ENCODE measurements around the gene HEPACAM. TPM values are rescaled to one million over a fixed set of nuclear protein-coding genes. Genes with fewer than 3 reads are reported as not detected.

Gene HEPACAM
- total and polyA plus RNA-seq, 7 donors: 0.27 to 5.5 (median 0.52) TPM; not detected in 2

- DNase-seq: no peak
- intact Hi-C loops (cut with DNase I): no loop called here
- H3K4me1 ChIP-seq: no peaks in the 10 kb centered on the region
- TF ChIP-seq POLR2AphosphoS5 (IDR thresholded peaks at IDR 0.05): no peak
- TF ChIP-seq POLR2A (IDR thresholded peaks at IDR 0.05): no peak
- no peak for TF ChIP-seq CTCF (IDR thresholded peaks at IDR 0.05)
- TF ChIP-seq EP300 (IDR thresholded peaks at IDR 0.05): no peak
- no peaks in the 10 kb centered on the region for H3K36me3 ChIP-seq
- H3K27me3 ChIP-seq: peaks cover 0 to 4% (median 3%) of the 10 kb centered on the region in 3 donors
- no peaks in the 10 kb centered on the region for H3K9me3 ChIP-seq
- H3K27ac ChIP-seq: no peak overlapping the region
- no peak overlapping the region for H3K4me3 ChIP-seq
- 64 to 80% methylated on average over 3 of the region's 3 CpGs for WGBS, 2 donors
Measured at GRCh38 chr11:124937336-124937935, 1.6 kb upstream of the HEPACAM start.

GRCh38 chr11:124934862-124935547 lies 842 bp downstream of the HEPACAM start:
- no peak for TF ChIP-seq POLR2AphosphoS5 (IDR thresholded peaks at IDR 0.05)
- no peak for TF ChIP-seq POLR2A (IDR thresholded peaks at IDR 0.05)
- H3K9me3 ChIP-seq: no peaks in the 10 kb centered on the region
- intact Hi-C loops (cut with DNase I): no loop called here
- peaks cover 0 to 4% (median 3%) of the 10 kb centered on the region in 3 donors for H3K27me3 ChIP-seq
- no peaks in the 10 kb centered on the region for H3K36me3 ChIP-seq
- no peak for DNase-seq
- H3K27ac ChIP-seq: no peak overlapping the region
- no peaks in the 10 kb centered on the region for H3K4me1 ChIP-seq
- 51 to 72% methylated on average over 4 of the region's 4 CpGs for WGBS, 2 donors
- H3K4me3 ChIP-seq: no peak overlapping the region

DNA sequence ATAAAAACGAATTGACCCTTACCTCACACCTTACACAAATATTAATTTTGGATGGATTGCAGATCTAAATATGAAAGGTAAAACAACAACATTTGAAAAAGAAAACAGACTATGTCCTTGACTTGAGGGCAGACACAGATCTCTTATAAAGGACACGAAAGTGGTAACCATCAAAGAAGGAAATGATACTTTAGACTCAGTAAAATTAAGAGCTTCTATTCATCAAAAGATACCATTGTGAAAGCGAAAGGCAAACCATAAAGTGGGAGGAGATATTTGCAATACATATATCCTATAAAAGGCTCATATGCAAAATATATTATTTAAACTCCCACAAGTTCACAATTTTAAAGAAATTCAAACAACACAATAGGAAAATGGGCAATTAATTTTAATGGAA lies 5.0 kb downstream of the HEPACAM start:
- Histone ChIP-seq H3K27me3 (peaks cover 0 to 4% (median 0%) of the 10 kb centered on the region in 3 donors), H3K4me3 (no peak overlapping the region), H3K9me3 (no peaks in the 10 kb centered on the region), H3K4me1 (no peaks in the 10 kb centered on the region), H3K27ac (no peak overlapping the region), H3K36me3 (no peaks in the 10 kb centered on the region)
- 25 to 55% methylated on average over 3 of the region's 3 CpGs for WGBS, 2 donors
- DNase-seq: no peak
- intact Hi-C loops (cut with DNase I): no loop called here
- TF ChIP-seq POLR2AphosphoS5 (IDR thresholded peaks at IDR 0.05): no peak
- no peak for TF ChIP-seq EP300 (IDR thresholded peaks at IDR 0.05)
- TF ChIP-seq POLR2A (IDR thresholded peaks at IDR 0.05): no peak
- TF ChIP-seq CTCF (IDR thresholded peaks at IDR 0.05): no peak

DNA sequence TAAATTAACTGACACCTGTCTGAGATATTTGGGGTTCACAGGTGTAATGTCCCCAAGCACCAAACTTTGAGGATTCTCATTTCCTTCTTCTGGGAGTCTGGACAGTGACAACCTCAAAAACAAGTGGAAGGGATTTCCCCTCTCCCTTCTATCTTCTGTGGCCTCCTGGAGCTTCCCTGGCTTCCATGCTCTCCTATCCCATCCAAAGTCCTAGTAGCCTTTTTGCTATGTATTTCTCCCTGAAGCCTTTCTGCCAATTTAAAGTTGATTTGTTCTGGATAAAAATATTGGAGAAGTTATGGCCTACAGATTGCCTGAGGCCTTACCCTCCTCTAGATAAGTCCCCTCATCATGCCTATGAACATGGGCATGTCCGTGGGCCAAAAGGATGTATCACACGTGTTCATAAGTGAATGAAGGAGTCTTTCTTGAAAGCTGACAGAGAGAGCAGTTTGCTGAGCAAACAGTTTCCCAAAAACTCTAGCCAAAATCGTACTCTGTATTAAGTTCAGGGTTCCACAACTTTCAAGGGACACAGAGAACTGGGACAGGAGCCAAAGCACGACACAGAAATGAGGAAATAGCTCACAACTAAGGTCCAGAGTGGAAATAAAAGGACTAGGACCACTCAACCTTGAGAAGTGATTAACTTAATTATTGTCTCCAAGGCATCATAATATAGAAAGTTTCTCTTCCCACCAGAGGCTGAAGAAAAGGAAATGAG lies 6.7 kb downstream of the HEPACAM start:
- Histone ChIP-seq H3K27me3 (no peaks in the 10 kb centered on the region), H3K9me3 (no peaks in the 10 kb centered on the region), H3K4me3 (no peak overlapping the region), H3K36me3 (no peaks in the 10 kb centered on the region), H3K4me1 (no peaks in the 10 kb centered on the region), H3K27ac (no peak overlapping the region)
- 44 to 58% methylated on average over 4 of the region's 4 CpGs for WGBS, 2 donors
- TF ChIP-seq CTCF (IDR thresholded peaks at IDR 0.05): no peak
- no peak for TF ChIP-seq POLR2AphosphoS5 (IDR thresholded peaks at IDR 0.05)
- TF ChIP-seq POLR2A (IDR thresholded peaks at IDR 0.05): no peak
- no peak for TF ChIP-seq EP300 (IDR thresholded peaks at IDR 0.05)
- intact Hi-C loops (cut with DNase I): no loop called here
- no peak for DNase-seq

DNA sequence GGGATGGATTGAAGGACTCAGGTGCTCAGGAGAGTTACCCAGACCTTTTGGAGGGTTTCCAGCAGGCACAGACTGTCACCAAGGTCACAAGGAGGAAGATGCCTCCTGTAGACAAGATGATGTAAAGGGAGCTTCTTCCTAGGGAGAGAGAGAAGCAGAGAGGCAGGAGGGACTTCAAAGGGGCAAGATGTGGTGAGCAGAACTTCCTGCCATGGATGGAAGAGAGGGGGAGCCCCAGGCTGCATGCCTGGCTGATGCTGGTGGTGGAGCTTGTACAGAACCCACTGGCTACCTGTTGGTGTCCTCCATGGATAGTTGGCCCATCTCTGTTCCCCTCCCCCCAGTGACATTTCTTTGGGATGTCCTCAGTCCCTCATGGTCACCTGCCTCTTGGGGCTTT lies 12.6 kb downstream of the HEPACAM start:
- Histone ChIP-seq H3K4me1 (peaks cover 0 to 11% (median 6%) of the 10 kb centered on the region in 4 donors), H3K36me3 (no peaks in the 10 kb centered on the region), H3K4me3 (no peak overlapping the region), H3K27ac (no peak overlapping the region), H3K27me3 (peaks cover 5 to 12% (median 6%) of the 10 kb centered on the region in 3 donors), H3K9me3 (no peaks in the 10 kb centered on the region)
- DNase-seq: no peak
- TF ChIP-seq CTCF (IDR thresholded peaks at IDR 0.05): no peak
- no peak for TF ChIP-seq EP300 (IDR thresholded peaks at IDR 0.05)
- TF ChIP-seq POLR2A (IDR thresholded peaks at IDR 0.05): no peak
- TF ChIP-seq POLR2AphosphoS5 (IDR thresholded peaks at IDR 0.05): no peak
- intact Hi-C loops (cut with DNase I): no loop called here
